DLD1 (cell line): ENCODE measurements around the gene PRIM2.
"Not testable (repeated sequence)": the region's sequence is repeated elsewhere in the genome, so short reads cannot be mapped to it uniquely, and the experiment has no call there.

ENCODE experiments used
- in situ Hi-C: cut with HindIII; loops from 2 replicates; pipeline ENCODE4 v1.10.0; 2017; ENCODE audit warnings: low sequenced_read_pairs

Gene PRIM2

GRCh38 chr6:57443181-57443580 lies 125.8 kb downstream of the PRIM2 start:
- in situ Hi-C loops = not testable (repeated sequence)

GRCh38 chr6:57444787-57445186 lies 127.4 kb downstream of the PRIM2 start:
- in situ Hi-C loops = not testable (repeated sequence)

GRCh38 chr6:57445379-57445778 lies 127.9 kb downstream of the PRIM2 start:
- in situ Hi-C loops = not testable (repeated sequence)

- in situ Hi-C loops = not testable (repeated sequence)
These were observed 128.5 kb downstream of the PRIM2 start for GRCh38 chr6:57445790-57446468.

GRCh38 chr6:57449496-57450066 lies 132.2 kb downstream of the PRIM2 start:
- in situ Hi-C loops = not testable (repeated sequence)

- in situ Hi-C loops = not testable (repeated sequence)
These were observed 142.4 kb downstream of the PRIM2 start for GRCh38 chr6:57459781-57460180.

- in situ Hi-C loops = not testable (repeated sequence)
These were observed 143.6 kb downstream of the PRIM2 start for GRCh38 chr6:57461022-57461421.

- in situ Hi-C loops = not testable (repeated sequence)
These were observed 146.4 kb downstream of the PRIM2 start for GRCh38 chr6:57463809-57464208.

- in situ Hi-C loops = not testable (repeated sequence)
These were observed 148.5 kb downstream of the PRIM2 start for GRCh38 chr6:57465968-57466367.

- in situ Hi-C loops = no loop called here
These were observed 151.6 kb downstream of the PRIM2 start for GRCh38 chr6:57469072-57469471.

GRCh38 chr6:57470148-57470547 lies 152.7 kb downstream of the PRIM2 start:
- in situ Hi-C loops = not testable (repeated sequence)

- in situ Hi-C loops = not testable (repeated sequence)
These were observed 154.0 kb downstream of the PRIM2 start for GRCh38 chr6:57471314-57471864.

- in situ Hi-C loops = not testable (repeated sequence)
These were observed 155.5 kb downstream of the PRIM2 start for GRCh38 chr6:57472861-57473362.

GRCh38 chr6:57474862-57475475 lies 157.5 kb downstream of the PRIM2 start:
- in situ Hi-C loops = not testable (repeated sequence)

GRCh38 chr6:57475656-57476055 lies 158.2 kb downstream of the PRIM2 start:
- in situ Hi-C loops = not testable (repeated sequence)

GRCh38 chr6:57480194-57480593 lies 162.8 kb downstream of the PRIM2 start:
- in situ Hi-C loops = not testable (repeated sequence)

- in situ Hi-C loops = not testable (repeated sequence)
These were observed 163.7 kb downstream of the PRIM2 start for GRCh38 chr6:57481121-57481520.

- in situ Hi-C loops = not testable (repeated sequence)
These were observed 165.0 kb downstream of the PRIM2 start for GRCh38 chr6:57482471-57482870.

- in situ Hi-C loops = not testable (repeated sequence)
These were observed 169.2 kb downstream of the PRIM2 start for GRCh38 chr6:57486494-57487081.

- in situ Hi-C loops = not testable (repeated sequence)
These were observed 171.1 kb downstream of the PRIM2 start for GRCh38 chr6:57488551-57488950.

GRCh38 chr6:57489887-57490286 lies 172.5 kb downstream of the PRIM2 start:
- in situ Hi-C loops = not testable (repeated sequence)
